ENCODE measurements around the gene PGA5.

Gene PGA5

GRCh38 chr11:61274084-61274483, 33.1 kb downstream of the PGA5 start:
- TF ChIP-seq, protein P1, sequence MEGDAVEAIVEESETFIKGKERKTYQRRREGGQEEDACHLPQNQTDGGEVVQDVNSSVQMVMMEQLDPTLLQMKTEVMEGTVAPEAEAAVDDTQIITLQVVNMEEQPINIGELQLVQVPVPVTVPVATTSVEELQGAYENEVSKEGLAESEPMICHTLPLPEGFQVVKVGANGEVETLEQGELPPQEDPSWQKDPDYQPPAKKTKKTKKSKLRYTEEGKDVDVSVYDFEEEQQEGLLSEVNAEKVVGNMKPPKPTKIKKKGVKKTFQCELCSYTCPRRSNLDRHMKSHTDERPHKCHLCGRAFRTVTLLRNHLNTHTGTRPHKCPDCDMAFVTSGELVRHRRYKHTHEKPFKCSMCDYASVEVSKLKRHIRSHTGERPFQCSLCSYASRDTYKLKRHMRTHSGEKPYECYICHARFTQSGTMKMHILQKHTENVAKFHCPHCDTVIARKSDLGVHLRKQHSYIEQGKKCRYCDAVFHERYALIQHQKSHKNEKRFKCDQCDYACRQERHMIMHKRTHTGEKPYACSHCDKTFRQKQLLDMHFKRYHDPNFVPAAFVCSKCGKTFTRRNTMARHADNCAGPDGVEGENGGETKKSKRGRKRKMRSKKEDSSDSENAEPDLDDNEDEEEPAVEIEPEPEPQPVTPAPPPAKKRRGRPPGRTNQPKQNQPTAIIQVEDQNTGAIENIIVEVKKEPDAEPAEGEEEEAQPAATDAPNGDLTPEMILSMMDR (IDR thresholded peaks at IDR 0.05; ENCODE audit: borderline replicate concordance, control extremely low read depth, extremely low read depth, insufficient read depth, missing control alignments): no peak
- in situ Hi-C loops (cut with MboI; ENCODE audit: low sequenced_read_pairs, unreplicated experiment): no loop called here
- DNase-seq (ENCODE audit: low spot score): no peak

- TF ChIP-seq, protein P1 (IDR thresholded peaks at IDR 0.05; ENCODE audit: borderline replicate concordance, control extremely low read depth, extremely low read depth, insufficient read depth, missing control alignments): no peak
- in situ Hi-C loops (cut with MboI; ENCODE audit: low sequenced_read_pairs, unreplicated experiment): no loop called here
- no peak for DNase-seq (ENCODE audit: low spot score)
These were observed 34.2 kb downstream of the PGA5 start for GRCh38 chr11:61275191-61275590.

- in situ Hi-C loops (cut with MboI; ENCODE audit: low sequenced_read_pairs, unreplicated experiment): no loop called here
- TF ChIP-seq, protein P1 (IDR thresholded peaks at IDR 0.05; ENCODE audit: borderline replicate concordance, control extremely low read depth, extremely low read depth, insufficient read depth, missing control alignments): no peak
- DNase-seq (ENCODE audit: low spot score): no peak
These were observed 36.4 kb downstream of the PGA5 start for GRCh38 chr11:61277186-61278000.

DNA sequence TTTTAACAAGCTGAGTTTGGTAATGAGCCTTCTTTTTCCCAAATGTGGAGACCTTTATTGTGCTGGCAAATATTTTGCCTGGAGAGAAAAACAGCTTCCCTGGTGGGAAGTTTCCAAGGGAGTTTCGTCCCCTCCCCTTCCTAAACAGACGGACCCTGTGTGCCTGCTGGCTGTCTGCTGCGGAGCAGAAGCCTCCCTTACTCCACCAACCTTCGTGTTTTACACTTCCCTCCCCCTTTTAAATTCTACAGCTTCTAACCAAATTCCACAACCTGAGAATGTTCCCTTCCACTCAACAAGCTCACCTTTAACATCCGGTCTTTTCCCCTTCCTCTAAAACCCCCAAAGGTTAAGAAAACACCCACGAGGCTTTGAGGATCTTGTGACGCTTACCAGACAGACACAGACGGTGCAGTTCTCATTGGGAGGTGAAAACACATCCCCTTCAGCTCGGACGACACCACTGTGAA, 37.1 kb downstream of the PGA5 start:
- TF ChIP-seq, protein P1 (IDR thresholded peaks at IDR 0.05; ENCODE audit: borderline replicate concordance, control extremely low read depth, extremely low read depth, insufficient read depth, missing control alignments): no peak
- in situ Hi-C loops (cut with MboI; ENCODE audit: low sequenced_read_pairs, unreplicated experiment): no loop called here

GRCh38 chr11:61279934-61280659, 39.1 kb downstream of the PGA5 start:
- DNase-seq (ENCODE audit: low spot score): no peak
- TF ChIP-seq, protein P1 (IDR thresholded peaks at IDR 0.05; ENCODE audit: borderline replicate concordance, control extremely low read depth, extremely low read depth, insufficient read depth, missing control alignments): no peak
- in situ Hi-C loops (cut with MboI; ENCODE audit: low sequenced_read_pairs, unreplicated experiment): no loop called here

More for the DNA sequence above, 37.1 kb downstream of the PGA5 start:
- DNase-seq (ENCODE audit: low spot score): no peak

DNA sequence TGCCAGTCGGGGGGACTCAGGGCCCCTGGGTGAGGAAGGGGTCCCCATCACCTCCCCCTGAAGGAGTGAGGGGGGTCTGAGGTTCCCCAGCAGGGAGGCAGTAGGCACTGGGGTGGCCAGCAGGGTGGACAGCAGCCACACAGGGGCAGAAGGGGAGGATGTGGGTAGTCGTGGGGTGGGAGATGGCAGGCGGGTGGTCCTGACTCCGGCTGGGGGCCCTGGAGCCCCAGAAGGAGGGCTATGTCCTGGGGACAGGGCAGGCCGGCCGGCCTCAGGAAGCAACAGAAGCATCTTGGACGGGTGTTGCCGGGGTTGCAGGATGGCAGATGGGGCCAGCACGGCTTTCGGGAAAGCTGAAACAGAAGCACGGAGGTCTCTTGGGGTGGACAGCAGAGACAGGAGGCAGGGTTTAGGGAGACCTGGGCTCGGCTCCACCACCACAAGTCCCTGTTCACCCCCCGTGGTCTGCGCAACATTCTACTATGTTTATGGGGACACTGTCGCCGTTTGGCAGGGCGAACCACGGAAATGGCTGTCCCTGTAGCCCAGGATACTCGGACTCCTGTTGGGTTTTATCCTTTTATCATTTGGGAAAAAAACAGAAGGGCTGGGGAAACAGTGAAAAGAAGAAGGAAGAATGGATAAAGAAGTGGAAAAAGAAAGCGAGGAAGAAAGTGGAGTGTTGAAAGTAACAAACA, 40.1 kb downstream of the PGA5 start:
- in situ Hi-C loops (cut with MboI; ENCODE audit: low sequenced_read_pairs, unreplicated experiment): no loop called here
- TF ChIP-seq, protein P1 (IDR thresholded peaks at IDR 0.05; ENCODE audit: borderline replicate concordance, control extremely low read depth, extremely low read depth, insufficient read depth, missing control alignments): no peak
- DNase-seq (ENCODE audit: low spot score): no peak

Data from GM13976 (cell line).